HAP-1 (cell line): ENCODE results near the gene DGKA.

Experiments
- DNase-seq, 2 experiments: peaks; one replicate each; pipeline ENCODE4 v3.0.0-alpha.2; 2016 to 2020; ENCODE audit warnings: low spot score in 2 of 2
- H3K27me3 ChIP-seq: fragments of 250-450 bp; sonication (Bioruptor Pico); 2 replicates; pipeline ENCODE4 v1.5.1; 2020; ENCODE audit warnings: low read depth, mild to moderate bottlenecking, moderate library complexity
- H3K36me3 ChIP-seq: fragments of 250-450 bp; sonication (Bioruptor Pico); replicated peaks from 2 replicates; pipeline ENCODE4 v1.5.1; 2020; ENCODE audit warnings: mild to moderate bottlenecking
- H3K4me1 ChIP-seq: fragments of 250-450 bp; sonication (Bioruptor Pico); 2 replicates; pipeline ENCODE4 v1.5.1; 2020; ENCODE audit warnings: mild to moderate bottlenecking
- H3K4me3 ChIP-seq: fragments of 250-450 bp; sonication (Bioruptor Pico); 2 replicates; pipeline ENCODE4 v1.5.1; 2020; ENCODE audit warnings: mild to moderate bottlenecking, moderate library complexity
- H3K9me3 ChIP-seq: fragments of 250-450 bp; sonication (Bioruptor Pico); 2 replicates; pipeline ENCODE4 v1.5.1; 2020; ENCODE audit warnings: mild to moderate bottlenecking, moderate library complexity
- in situ Hi-C: fragments of 300-500 bp; cut with MboI; formaldehyde crosslinking; loops from 3 replicates; pipeline ENCODE4 v1.14.3; 2020; ENCODE audit warnings: low sequenced_read_pairs, inconsistent platforms, mixed read lengths

Gene DGKA

GRCh38 chr12:55935738-55936151 is 4.8 kb downstream of the DGKA start:
- in situ Hi-C loops, result no loop called here
- Histone ChIP-seq H3K4me3 (no peak overlapping the region), H3K36me3 (no peaks in the 10 kb centered on the region; the same call in 1 of the 2 replicates), H3K27me3 (no peaks in the 10 kb centered on the region), H3K9me3 (no peaks in the 10 kb centered on the region), H3K4me1 (peaks cover 12% of the 10 kb centered on the region)
- no peak for DNase-seq

GRCh38 chr12:55937981-55938380 is 7.0 kb downstream of the DGKA start:
- Histone ChIP-seq H3K4me1 (peaks cover 3% of the 10 kb centered on the region), H3K27me3 (no peaks in the 10 kb centered on the region), H3K4me3 (no peak overlapping the region), H3K36me3 (no peaks in the 10 kb centered on the region; the same call in 1 of the 2 replicates), H3K9me3 (no peaks in the 10 kb centered on the region)
- in situ Hi-C loops, result no loop called here
- no peak for DNase-seq

- no peaks in the 10 kb centered on the region; the same call in 1 of the 2 replicates for H3K36me3 ChIP-seq
- no peak for DNase-seq
- in situ Hi-C loops, result no loop called here
- no peak overlapping the region for H3K4me3 ChIP-seq
- peaks cover 3% of the 10 kb centered on the region for H3K4me1 ChIP-seq
- H3K27me3 ChIP-seq, result no peaks in the 10 kb centered on the region
- H3K9me3 ChIP-seq, result no peaks in the 10 kb centered on the region
Measured at GRCh38 chr12:55938826-55939501, 8.0 kb downstream of the DGKA start.

GRCh38 chr12:55940065-55940732 is 9.2 kb downstream of the DGKA start:
- Histone ChIP-seq H3K27me3 (no peaks in the 10 kb centered on the region), H3K4me1 (peaks cover 3% of the 10 kb centered on the region), H3K4me3 (no peak overlapping the region), H3K36me3 (no peaks in the 10 kb centered on the region; the same call in 1 of the 2 replicates), H3K9me3 (no peaks in the 10 kb centered on the region)
- in situ Hi-C loops, result no loop called here
- DNase-seq, result peak; percentile 78 to 91

- in situ Hi-C loops, result no loop called here
- Histone ChIP-seq H3K4me1 (peaks cover 3% of the 10 kb centered on the region), H3K9me3 (no peaks in the 10 kb centered on the region), H3K36me3 (no peaks in the 10 kb centered on the region; the same call in 1 of the 2 replicates), H3K4me3 (no peak overlapping the region), H3K27me3 (no peaks in the 10 kb centered on the region)
- DNase-seq, result no peak
Measured at GRCh38 chr12:55942055-55942454, 11.1 kb downstream of the DGKA start.

DNA sequence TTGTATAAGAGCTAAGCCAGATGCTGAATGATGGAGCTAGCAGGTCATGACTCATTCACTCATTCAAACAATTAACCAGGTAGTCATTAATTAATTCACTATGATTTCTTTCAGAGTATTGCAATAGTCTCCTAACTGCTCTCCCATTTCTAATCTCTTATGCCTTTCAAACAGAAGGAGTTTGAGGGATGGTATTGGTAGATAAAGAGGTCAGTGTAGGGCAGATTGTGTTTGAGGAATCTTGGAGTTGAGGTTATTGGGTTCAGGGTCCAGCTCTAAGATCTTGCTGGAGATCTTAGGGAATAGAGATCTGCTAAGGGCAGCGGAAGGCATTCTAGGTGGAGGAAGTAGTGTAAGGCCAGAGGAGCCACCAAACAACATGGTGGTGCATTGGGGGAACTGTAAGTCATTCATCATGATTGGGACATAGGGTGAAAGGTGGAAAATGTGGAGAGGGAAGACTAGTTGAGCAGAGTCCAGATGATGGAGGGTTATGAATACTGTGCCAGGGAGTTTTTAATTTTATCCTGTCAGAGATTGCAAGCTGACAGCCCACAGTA is 11.7 kb downstream of the DGKA start:
- DNase-seq, result no peak
- peaks cover 3% of the 10 kb centered on the region for H3K4me1 ChIP-seq
- H3K27me3 ChIP-seq, result no peaks in the 10 kb centered on the region
- no peak overlapping the region for H3K4me3 ChIP-seq
- H3K9me3 ChIP-seq, result no peaks in the 10 kb centered on the region
- H3K36me3 ChIP-seq, result no peaks in the 10 kb centered on the region; the same call in 1 of the 2 replicates
- in situ Hi-C loops, result no loop called here

GRCh38 chr12:55946553-55946952 is 15.6 kb downstream of the DGKA start:
- no peaks in the 10 kb centered on the region for H3K4me1 ChIP-seq
- in situ Hi-C loops, result no loop called here
- H3K36me3 ChIP-seq, result no peaks in the 10 kb centered on the region
- DNase-seq, result no peak
- no peak overlapping the region for H3K4me3 ChIP-seq
- H3K9me3 ChIP-seq, result no peaks in the 10 kb centered on the region
- H3K27me3 ChIP-seq, result no peaks in the 10 kb centered on the region

DNA sequence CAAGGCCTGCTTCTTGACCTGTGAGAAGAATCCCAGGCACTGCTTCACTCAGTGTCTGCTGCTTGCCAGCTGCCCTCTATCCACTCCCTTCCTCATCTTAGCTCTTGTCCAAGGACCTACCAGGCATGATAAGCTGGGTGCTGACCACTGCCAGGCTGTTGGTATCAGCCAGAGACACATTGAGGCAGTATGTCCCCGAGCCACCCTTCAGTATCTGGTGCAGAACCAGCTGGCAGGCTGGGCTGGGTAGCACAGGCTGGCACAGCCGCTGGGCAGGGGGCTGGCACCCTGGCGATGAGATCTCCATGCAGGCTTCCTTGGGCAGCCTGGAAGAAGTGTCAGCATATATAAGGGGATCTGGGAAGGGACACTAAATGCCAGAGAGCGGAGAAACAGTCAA is 24.4 kb downstream of the DGKA start:
- in situ Hi-C loops, result no loop called here
- Histone ChIP-seq H3K4me3 (no peak overlapping the region), H3K4me1 (no peaks in the 10 kb centered on the region), H3K9me3 (no peaks in the 10 kb centered on the region), H3K27me3 (no peaks in the 10 kb centered on the region), H3K36me3 (no peaks in the 10 kb centered on the region; the same call in 1 of the 2 replicates)
- DNase-seq, result no peak

DNA sequence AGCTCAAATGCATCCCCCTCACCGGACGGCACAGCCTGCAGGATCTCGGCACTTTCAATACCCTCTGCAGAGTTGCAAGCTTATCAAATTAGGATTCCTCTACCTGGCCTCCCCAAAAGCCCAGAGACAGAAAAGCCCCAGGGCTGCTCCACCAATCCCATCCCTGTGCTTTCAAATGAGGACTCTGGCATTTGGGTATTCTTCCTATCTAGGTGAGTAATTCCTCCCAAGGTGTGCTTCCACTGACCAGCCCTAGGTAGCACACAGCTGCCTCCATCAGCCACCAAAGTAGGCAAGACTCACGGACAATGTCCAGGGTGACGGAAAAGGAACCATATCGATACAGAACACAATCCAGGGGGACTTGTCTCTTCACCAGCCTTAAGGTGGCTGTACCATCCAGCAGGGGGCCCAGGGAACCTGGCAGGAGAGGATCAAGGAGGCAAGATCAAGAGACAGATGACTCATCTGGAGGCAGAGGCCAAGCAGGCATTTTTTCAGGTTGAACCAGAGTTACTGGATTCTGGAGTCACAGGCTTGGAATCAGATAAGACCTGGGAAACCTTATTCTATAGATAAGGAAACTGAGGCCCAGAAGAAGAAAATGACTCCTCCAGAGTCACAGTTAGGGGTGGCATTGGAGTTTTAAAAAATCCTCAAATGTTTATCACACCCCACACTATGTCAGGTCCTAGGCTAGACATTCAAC is 25.0 kb downstream of the DGKA start:
- DNase-seq, result peak in 1 of 2 experiments; percentile 40
- in situ Hi-C loops, result no loop called here
- Histone ChIP-seq H3K9me3 (no peaks in the 10 kb centered on the region), H3K36me3 (no peaks in the 10 kb centered on the region; the same call in 1 of the 2 replicates), H3K27me3 (no peaks in the 10 kb centered on the region), H3K4me1 (no peaks in the 10 kb centered on the region), H3K4me3 (no peak overlapping the region)

GRCh38 chr12:55957106-55957859 is 26.3 kb downstream of the DGKA start:
- no peak overlapping the region for H3K4me3 ChIP-seq
- no peak for DNase-seq
- H3K4me1 ChIP-seq, result no peaks in the 10 kb centered on the region
- in situ Hi-C loops, result no loop called here
- no peaks in the 10 kb centered on the region for H3K27me3 ChIP-seq
- no peaks in the 10 kb centered on the region for H3K36me3 ChIP-seq
- no peaks in the 10 kb centered on the region for H3K9me3 ChIP-seq

DNA sequence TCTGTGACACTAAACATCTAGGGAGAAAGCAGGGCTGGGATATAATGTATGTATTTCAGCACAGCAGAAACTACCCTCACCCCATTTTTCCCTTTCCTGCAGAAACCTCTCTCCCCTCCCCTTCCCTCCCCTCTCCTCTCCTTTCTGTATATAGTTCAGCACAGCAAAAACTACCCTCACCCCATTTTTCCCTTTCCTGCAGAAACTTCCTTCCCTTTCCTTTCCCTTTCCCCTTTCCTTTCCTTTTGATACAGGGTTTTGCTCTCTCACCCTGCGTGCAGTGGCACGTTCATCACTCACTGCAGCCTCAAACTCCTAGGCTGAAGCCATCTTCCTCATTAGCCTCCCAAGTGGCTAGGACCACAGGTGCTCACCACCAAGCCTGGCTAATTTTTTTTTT is 32.8 kb downstream of the DGKA start:
- H3K27me3 ChIP-seq, result no peaks in the 10 kb centered on the region
- peaks cover 5% of the 10 kb centered on the region; the same call in 1 of the 2 replicates for H3K4me1 ChIP-seq
- no peaks in the 10 kb centered on the region for H3K9me3 ChIP-seq
- no peak overlapping the region for H3K4me3 ChIP-seq
- in situ Hi-C loops, result no loop called here
- no peak for DNase-seq
- peaks cover 7% of the 10 kb centered on the region for H3K36me3 ChIP-seq

DNA sequence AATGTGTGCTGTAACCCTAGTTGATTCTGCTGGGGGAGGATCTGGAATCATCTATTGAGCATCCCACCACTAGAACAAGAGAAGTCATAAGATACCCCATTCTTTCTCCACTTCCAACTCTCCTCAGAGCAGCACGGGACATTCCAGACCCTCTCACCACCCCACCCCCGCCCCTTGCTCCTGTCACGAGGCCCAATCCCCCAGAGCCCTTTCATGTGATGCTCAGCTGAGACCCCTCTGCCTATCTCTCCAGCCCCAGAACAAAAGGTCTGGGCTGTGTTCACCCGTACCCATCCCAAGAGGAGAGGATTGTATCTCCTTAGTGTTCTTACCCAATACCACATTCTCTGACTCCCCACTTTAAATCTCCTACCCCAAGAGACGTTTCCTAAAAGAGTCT is 34.3 kb downstream of the DGKA start:
- in situ Hi-C loops, result no loop called here
- no peak for DNase-seq
- no peak overlapping the region for H3K4me3 ChIP-seq
- peaks cover 12% of the 10 kb centered on the region for H3K36me3 ChIP-seq
- peaks cover 5% of the 10 kb centered on the region; the same call in 1 of the 2 replicates for H3K4me1 ChIP-seq
- no peaks in the 10 kb centered on the region for H3K9me3 ChIP-seq
- H3K27me3 ChIP-seq, result no peaks in the 10 kb centered on the region

DNA sequence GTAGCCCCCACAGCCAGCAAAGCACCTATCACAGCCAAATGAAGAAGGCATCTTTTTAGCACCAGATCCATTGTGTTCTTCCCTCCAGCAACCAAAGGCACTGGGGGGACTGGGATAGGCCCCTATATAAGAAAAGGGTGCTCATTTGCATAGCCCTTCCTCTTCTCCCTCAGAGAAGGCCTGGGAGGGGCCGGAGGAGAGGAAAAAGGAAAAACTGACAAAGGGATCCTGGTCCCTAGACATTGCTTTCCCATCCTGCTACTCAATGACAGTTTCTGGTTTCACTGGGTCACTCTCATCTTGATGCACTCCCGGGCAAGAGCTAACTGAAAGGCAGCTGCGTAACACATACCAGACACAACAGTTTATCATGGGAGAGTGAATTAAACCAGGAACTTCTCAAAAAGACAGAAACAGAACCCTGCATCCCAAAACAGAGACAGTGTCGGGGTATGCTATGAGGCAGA is 35.0 kb downstream of the DGKA start, which contains the start of gene PMEL:
TSS of gene PMEL (minus strand) at position 102 of the 467 bp plus-strand sequence. CDS start at position 71, 31 bp downstream.
- in situ Hi-C loops, result no loop called here
- H3K9me3 ChIP-seq, result no peaks in the 10 kb centered on the region
- peak in 1 of 2 experiments; percentile 23 for DNase-seq
- peaks cover 5% of the 10 kb centered on the region; the same call in 1 of the 2 replicates for H3K4me1 ChIP-seq
- H3K4me3 ChIP-seq, result peak within 1 kb of the TSS; percentile 87
- H3K27me3 ChIP-seq, result no peaks in the 10 kb centered on the region
- peaks cover 15% of the 10 kb centered on the region for H3K36me3 ChIP-seq
